GM12878 (cell line): ENCODE results near the gene CDH4. TPM values are rescaled to one million over a fixed set of nuclear protein-coding genes. Genes with fewer than 3 reads are reported as not detected.

Experiments
- ATAC-seq: fragments of 200-7000 bp; cut with Tn5 transposase; 3 replicates; pipeline ENCODE4 v1.9.1; 2020; ENCODE audit warnings: mild to moderate bottlenecking, moderate library complexity
- BruUV-seq: library from RNA; stranded (reverse); fragments of 400-500 nt; replicated peaks from 2 replicates; lab custom pipeline; 2021; lab: Mats Ljungman, UMichigan
- CTCF ChIA-PET: fragments of 300-600 bp; sonication (Branson Sonifier 250); formaldehyde crosslinking; extraction: SDS; loops from one replicate; lab custom pipeline; 2021; ENCODE audit warnings: inconsistent platforms; lab: Yijun Ruan, JAX
- POLR2A ChIA-PET: fragments of 350-600 bp; formaldehyde crosslinking; extraction: SDS; loops from one replicate; lab custom pipeline; 2021; ENCODE audit warnings: inconsistent platforms; lab: Charles Lee
- RAD21 ChIA-PET: fragments of 300-600 bp; sonication (Branson Sonifier 250); formaldehyde crosslinking; loops from one replicate; lab custom pipeline; 2023; ENCODE audit warnings: antibody characterized with exemption; ENCODE audit not compliant: unreplicated experiment; lab: Charles Lee
- SMC1A ChIA-PET: fragments of 300-600 bp; sonication (Branson Sonifier 250); formaldehyde crosslinking; loops from one replicate; lab custom pipeline; 2023; ENCODE audit not compliant: unreplicated experiment, uncharacterized antibody; lab: Charles Lee
- DNase-seq: peaks from one replicate; pipeline ENCODE4 v3.0.0-alpha.2; 2011; ENCODE audit warnings: low read depth, low spot score
- FAIRE-seq: peaks from 3 replicates; lab custom pipeline; 2011; peaks lifted over from hg19 to GRCh38; lab: Jason Lieb, UNC
- H2AFZ ChIP-seq: 2 replicates; pipeline ENCODE4 v1.6.0; 2011; ENCODE audit warnings: low read depth, low read length, control low read depth; ENCODE audit not compliant: control insufficient read depth
- H3K27ac ChIP-seq: 2 replicates; pipeline ENCODE4 v1.5.1; 2011; ENCODE audit warnings: control low read depth; ENCODE audit not compliant: control insufficient read depth, insufficient read depth
- H3K27me3 ChIP-seq, 2 experiments: replicated peaks in 1 of 2; 2 replicates each; pipeline versions ENCODE4 v1.6.0 to v1.6.1; 2011; ENCODE audit warnings: low read length in 1 of 2; ENCODE audit not compliant: control insufficient read depth in 2 of 2, insufficient read depth in 2 of 2
- H3K36me3 ChIP-seq, 2 experiments: 2 replicates each; pipeline ENCODE4 v1.5.1; 2011; ENCODE audit warnings: low read length in 1 of 2; ENCODE audit not compliant: control insufficient read depth in 2 of 2, insufficient read depth in 2 of 2
- H3K4me1 ChIP-seq: 2 replicates; pipeline ENCODE4 v1.6.1; 2011; ENCODE audit warnings: mild to moderate bottlenecking, low read length, moderate library complexity, mixed read lengths; ENCODE audit not compliant: control insufficient read depth, insufficient read depth
- H3K4me2 ChIP-seq: 2 replicates; pipeline ENCODE4 v1.6.0; 2011; ENCODE audit warnings: control low read depth; ENCODE audit not compliant: control insufficient read depth, insufficient read depth
- H3K4me3 ChIP-seq: fragments of 200-600 bp; sonication (generic); 2 replicates; pipeline ENCODE4 v1.5.1; 2016
- H3K79me2 ChIP-seq: 2 replicates; pipeline ENCODE4 v1.6.0; 2011; ENCODE audit warnings: low read length; ENCODE audit not compliant: control insufficient read depth, insufficient read depth
- H3K9ac ChIP-seq: 2 replicates; pipeline ENCODE4 v1.8.0; 2011; ENCODE audit warnings: low read length, control low read depth, mixed read lengths; ENCODE audit not compliant: control insufficient read depth, insufficient read depth
- H3K9me3 ChIP-seq: replicated peaks from 3 replicates; pipeline ENCODE4 v1.5.1; 2011; ENCODE audit warnings: mild to moderate bottlenecking, low read length; ENCODE audit not compliant: control insufficient read depth, insufficient read depth
- H4K20me1 ChIP-seq: 2 replicates; pipeline ENCODE4 v1.6.0; 2011; ENCODE audit not compliant: control insufficient read depth, insufficient read depth
- EGR1 ChIP-seq, 2 experiments: IDR thresholded peaks; 1 replicate in 1 of 2; 2 replicates in 1 of 2; pipeline ENCODE4 v1.6.1; 2011 to 2012; ENCODE audit warnings: low read depth in 2 of 2, low read length in 2 of 2, borderline replicate concordance in 1 of 2, mild to moderate bottlenecking in 1 of 2, moderate library complexity in 1 of 2
- ELK1 ChIP-seq: IDR thresholded peaks from 2 replicates; pipeline ENCODE4 v1.6.1; 2012; ENCODE audit warnings: low read depth, low read length, improper control_type of control experiment
- SMARCA5 ChIP-seq: fragments of 450-650 bp; IDR thresholded peaks from 2 replicates; pipeline ENCODE4 v1.6.1; 2017; ENCODE audit warnings: mild to moderate bottlenecking
- WGBS: methylation state at CpG from one replicate; pipeline ENCODE4 v1.1.6; 2016; ENCODE audit warnings: low lambda C conversion rate; ENCODE audit not compliant: insufficient replicate concordance, insufficient coverage; ENCODE audit errors: missing lambda C conversion rate; 5-methylcytosine and 5-hydroxymethylcytosine counted together
- in situ Hi-C: fragments of 300-500 bp; cut with MboI; formaldehyde crosslinking; loops from 9 replicates; pipeline ENCODE4 v1.14.3; 2018; ENCODE audit warnings: mixed read lengths
- intact Hi-C: fragments of 100-400 bp; cut with micrococcal nuclease; formaldehyde crosslinking; loops from one replicate; pipeline ENCODE4 v1.14.2; 2022; ENCODE audit not compliant: unreplicated experiment
- polyA plus RNA-seq, 11 experiments: library from polyadenylated mRNA; depleted of rRNA in 4 of 11; unstranded in 6 of 11; stranded (reverse) in 5 of 11; fragments of >200 nt; fragmentation: Nextera tagmentation in 4 of 11; fragmentation: Illumina TruSeq in 1 of 11; extraction: Ambion mirVana in 4 of 11; extraction: Trizol in 1 of 11; gene quantifications; 1 replicate in 1 of 11; 2 replicates in 10 of 11; pipeline versions ENCODE4 v1.2.1 to v1.2.3, GENCODE V29; 2011 to 2016; ENCODE audit warnings: inconsistent platforms in 2 of 11, missing spikeins in 2 of 11, low read depth in 1 of 11
- total RNA-seq, 4 experiments: library from RNA; depleted of rRNA in 3 of 4; stranded (reverse); fragments of >200 nt in 3 of 4; fragmentation: Illumina TruSeq in 1 of 4; extraction: Trizol in 1 of 4; gene quantifications; 2 replicates each; pipeline versions ENCODE4 v1.2.1 to v1.2.3, GENCODE V29; 2013 to 2021

CDH4 gene
- total and polyA plus RNA-seq, 10 of the 15 experiments (the other 5 are each of a cell fraction or from before 2014, with no cell fraction given), result not detected

DNA sequence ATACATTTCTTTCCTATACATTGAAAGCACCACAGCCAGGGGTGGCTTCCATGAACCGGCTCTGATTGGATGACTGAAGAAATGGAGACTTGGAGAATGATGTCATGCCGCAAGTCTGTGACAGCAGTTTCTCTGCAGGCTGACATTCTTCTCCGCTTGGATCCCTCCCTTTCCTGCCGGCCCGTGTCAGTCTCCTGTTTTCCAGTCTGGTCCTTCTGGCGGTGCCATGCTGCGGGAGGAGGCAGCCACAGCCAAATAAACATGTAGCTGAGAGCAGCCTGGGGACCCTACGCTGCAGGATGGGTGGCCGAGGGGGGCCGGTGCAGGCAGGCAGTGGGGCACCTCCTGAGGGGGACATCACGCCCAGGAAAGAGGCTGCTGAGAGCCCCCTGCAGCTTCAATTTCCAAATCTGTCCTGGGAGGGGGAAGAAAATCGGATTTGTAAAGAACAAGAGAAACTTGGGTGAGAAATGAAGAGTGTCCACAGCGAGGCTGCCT lies 635.6 kb downstream of the CDH4 start (continued):
- TF ChIP-seq ELK1, result no peak

GRCh38 chr20:61888101-61888865 lies 636.2 kb downstream of the CDH4 start:
- CTCF ChIA-PET, result interaction anchor here (0.6 to 2.1 kb wide), 4 partner anchors 8 to 1234 kb away, joined by 3 to 6 read pairs (median 3); no protein-coding TSS in a partner anchor
- 57% methylated on average over 18 of the region's 19 CpGs for WGBS
- H3K27me3 ChIP-seq, result no peaks in the 10 kb centered on the region; a peak in 1 of 4 replicates
- no peak overlapping the region for H3K4me2 ChIP-seq
- TF ChIP-seq SMARCA5 (no peak), EGR1 (IDR thresholded peaks at IDR 0.05; ENCODE audit: borderline replicate concordance in 1 of 2, low read depth in 2 of 2, low read length in 2 of 2) (no peak)
- H2AFZ ChIP-seq, result no peak overlapping the region
- H3K79me2 ChIP-seq, result no peaks in the 10 kb centered on the region
- no TSS peak for BruUV-seq
- DNase-seq (no peak), ATAC-seq (no peak), FAIRE-seq (no peak)
- in situ Hi-C loops, result no loop called here
- H3K4me3 ChIP-seq, result no peak overlapping the region
- RAD21 ChIA-PET, result no interaction called here
- no peaks in the 10 kb centered on the region for H3K36me3 ChIP-seq
- SMC1A ChIA-PET, result no interaction called here
- no peaks in the 10 kb centered on the region; the same call in 2 of the 3 replicates for H3K9me3 ChIP-seq
- H3K4me1 ChIP-seq, result no peaks in the 10 kb centered on the region
- H4K20me1 ChIP-seq, result no peaks in the 10 kb centered on the region
- intact Hi-C loops, result no loop called here
- POLR2A ChIA-PET, result no interaction called here
- H3K9ac ChIP-seq, result no peak overlapping the region
- no peak overlapping the region for H3K27ac ChIP-seq
